SKM-1 (cell line): ENCODE data around the gene SDR39U1.

ENCODE experiments used
- DNase-seq: peaks from one replicate; lab custom pipeline; 2025; ENCODE audit not compliant: unreplicated experiment; lab: John Stamatoyannopoulos, UW

The SDR39U1 gene

DNA sequence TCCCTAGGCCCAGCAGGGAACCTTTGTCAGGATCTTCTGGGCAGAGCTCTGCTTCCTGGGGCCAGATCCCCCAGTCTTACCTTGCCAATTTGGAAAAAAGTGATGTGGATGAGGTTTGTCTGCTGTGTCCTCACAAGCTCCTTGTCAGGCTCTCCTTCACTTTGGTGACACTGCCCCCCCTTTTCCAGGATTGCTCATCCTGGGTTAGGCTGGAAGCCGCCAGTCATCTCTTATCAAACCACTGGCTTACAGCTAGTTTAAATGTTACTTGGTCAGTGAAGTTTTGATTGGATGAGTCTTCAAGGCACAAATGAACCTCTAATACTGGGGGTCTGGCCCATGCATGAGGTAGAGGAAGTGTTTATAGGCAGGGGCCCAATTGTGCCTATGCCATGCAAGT lies 28.5 kb downstream of the SDR39U1 start:
- DNase-seq = no peak

GRCh38 chr14:24411443-24412389 lies 30.9 kb downstream of the SDR39U1 start:
- no peak for DNase-seq

DNA sequence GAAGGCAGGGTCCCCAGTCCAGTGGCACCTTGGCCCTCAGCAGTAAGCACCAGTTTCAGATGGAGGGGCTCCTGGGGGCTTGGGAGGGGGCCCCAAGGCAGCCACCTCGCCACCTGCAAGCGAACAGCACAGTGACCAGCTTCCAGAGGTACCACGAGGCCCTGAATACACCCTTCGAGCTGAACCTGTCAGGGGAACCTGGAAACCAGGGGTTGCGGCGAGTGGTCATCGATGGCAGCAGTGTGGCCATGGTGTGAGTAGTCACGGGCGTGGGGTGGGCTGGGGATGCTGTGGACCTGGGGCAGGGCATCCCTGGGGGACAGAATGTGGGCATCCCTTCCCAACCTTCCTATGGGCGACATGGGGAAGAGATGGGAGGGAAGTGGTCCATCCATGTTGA lies 32.6 kb downstream of the SDR39U1 start:
- no peak for DNase-seq

GRCh38 chr14:24409192-24409591 lies 33.4 kb downstream of the SDR39U1 start:
- DNase-seq = no peak

GRCh38 chr14:24408764-24409163 lies 33.8 kb downstream of the SDR39U1 start:
- DNase-seq = no peak

- no peak for DNase-seq
Observed at GRCh38 chr14:24407608-24408325, 34.8 kb downstream of the SDR39U1 start.

GRCh38 chr14:24406416-24406815 lies 36.2 kb downstream of the SDR39U1 start:
- DNase-seq = no peak

DNA sequence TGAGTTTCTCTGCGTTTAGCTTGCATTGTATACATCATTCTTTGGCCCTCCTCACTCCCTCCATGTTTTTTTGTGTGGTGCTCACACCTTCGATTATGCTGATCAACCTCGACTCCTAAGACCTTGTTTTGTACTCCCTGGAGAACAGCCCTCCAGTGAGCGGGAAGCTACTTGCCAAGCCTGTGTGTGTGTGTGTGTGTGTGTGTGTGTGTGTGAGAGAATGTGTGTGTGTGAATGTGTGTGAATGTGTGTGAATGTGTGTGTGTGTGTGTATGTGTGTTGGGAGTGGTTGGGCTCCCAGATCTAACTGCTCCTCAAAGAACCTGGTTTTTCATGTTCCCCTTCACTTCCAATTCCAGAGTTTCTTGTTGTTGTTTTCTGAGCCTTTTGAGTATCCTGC lies 37.8 kb downstream of the SDR39U1 start:
- no peak for DNase-seq

GRCh38 chr14:24403294-24403998 lies 39.1 kb downstream of the SDR39U1 start:
- no peak for DNase-seq

DNA sequence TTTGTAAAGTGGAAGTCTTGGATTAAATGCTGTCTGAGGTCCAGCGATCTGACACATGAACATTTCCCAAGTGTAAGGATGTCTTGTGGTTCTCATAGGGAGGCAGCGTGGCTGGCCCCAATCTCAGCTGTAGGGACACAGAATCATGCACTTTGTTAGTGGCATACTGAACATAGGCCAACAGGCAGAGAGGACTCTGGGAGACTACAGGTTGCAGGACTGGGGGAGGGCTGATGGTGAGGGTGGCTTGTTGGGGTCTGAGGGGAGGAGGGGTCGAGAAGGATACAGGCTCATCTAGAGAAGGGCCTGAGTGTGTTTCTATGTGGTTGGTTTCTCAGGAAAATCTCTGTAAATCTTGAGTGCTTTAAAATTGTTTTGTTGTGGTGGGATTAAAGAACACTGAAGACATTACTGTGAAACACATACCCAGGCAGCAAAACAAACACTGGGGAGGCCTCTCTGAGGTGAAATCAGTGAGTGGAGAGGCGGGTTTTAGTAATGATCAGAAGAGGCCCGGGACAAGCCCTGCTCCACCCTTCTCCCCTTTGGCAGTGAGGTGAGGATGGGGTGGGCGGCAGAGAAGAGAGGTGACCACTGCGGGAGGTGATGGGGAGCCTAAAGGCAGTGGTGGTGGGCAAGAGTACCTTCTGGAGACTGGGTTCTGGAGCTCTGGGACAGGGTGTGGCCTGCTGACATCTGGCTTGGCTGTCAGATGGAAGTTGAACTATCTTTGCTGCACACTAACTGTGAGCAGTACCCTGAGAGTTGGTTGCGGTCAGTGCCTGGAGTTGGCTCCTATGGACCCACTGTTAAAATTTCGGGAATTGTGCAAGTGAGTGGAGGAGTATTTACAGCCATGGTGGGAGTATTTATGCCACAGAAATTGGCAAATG lies 40.5 kb downstream of the SDR39U1 start:
- DNase-seq = no peak

- DNase-seq = no peak
Observed at GRCh38 chr14:24399999-24400718, 42.4 kb downstream of the SDR39U1 start.

GRCh38 chr14:24399447-24399822 lies 43.1 kb downstream of the SDR39U1 start:
- no peak for DNase-seq

GRCh38 chr14:24398653-24399446 lies 43.7 kb downstream of the SDR39U1 start, which contains the start of gene NYNRIN:
Gene NYNRIN (plus strand): TSS chr14:24399003. CDS start chr14:24399247, 244 bp downstream.
- DNase-seq = no peak

DNA sequence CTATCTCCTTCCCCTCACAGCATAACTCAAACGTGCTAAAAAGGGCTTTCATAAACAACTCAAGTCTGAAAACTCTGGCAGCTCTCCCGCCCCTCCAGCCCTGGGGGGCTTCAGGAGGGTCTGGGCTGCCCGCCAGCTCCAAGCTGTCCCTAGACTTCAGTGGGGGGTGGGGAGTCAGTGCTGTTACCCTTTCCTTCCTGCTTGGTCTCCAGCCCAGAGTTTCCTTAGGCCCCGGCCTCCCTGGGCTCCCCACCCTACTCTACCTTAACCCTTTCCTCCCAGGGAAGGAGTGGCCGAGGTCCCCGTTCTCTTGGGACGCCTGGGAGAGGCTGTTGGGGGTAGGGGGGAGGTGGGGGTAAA lies 44.3 kb downstream of the SDR39U1 start:
- no peak for DNase-seq

DNA sequence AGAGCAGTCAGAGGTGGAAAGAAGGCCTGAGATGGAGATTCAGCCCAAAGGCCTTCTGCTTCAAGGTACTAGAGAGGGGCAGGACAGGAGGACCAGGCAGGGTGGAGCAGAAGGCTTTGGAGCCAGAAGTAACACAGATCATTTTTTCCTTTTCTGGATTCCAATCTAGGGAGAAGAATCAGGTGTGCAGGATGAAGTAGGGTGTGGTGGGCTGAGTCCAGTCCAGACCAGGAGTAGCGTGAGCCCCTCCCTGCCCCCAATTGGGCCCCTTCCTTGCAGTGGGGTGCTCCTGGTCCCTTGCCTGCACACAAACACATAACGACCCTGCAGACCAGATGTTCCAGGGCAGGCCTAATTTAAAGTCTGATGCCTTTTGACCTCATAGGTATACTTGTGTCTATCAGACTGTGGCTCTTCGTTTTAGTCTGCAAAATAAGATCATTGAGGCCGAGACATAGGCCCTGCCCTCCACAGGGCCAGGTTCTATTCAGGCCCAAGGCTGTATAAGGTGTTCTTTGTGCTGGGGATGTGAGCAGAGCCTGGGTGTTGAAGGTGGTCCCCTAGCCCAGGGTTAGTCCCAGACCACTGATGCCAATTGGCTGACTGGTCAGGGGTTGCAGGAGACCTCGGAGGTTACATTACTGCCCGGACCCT lies 44.8 kb downstream of the SDR39U1 start:
- DNase-seq = no peak

- DNase-seq = no peak
Observed at GRCh38 chr14:24395609-24396582, 46.7 kb downstream of the SDR39U1 start.

DNA sequence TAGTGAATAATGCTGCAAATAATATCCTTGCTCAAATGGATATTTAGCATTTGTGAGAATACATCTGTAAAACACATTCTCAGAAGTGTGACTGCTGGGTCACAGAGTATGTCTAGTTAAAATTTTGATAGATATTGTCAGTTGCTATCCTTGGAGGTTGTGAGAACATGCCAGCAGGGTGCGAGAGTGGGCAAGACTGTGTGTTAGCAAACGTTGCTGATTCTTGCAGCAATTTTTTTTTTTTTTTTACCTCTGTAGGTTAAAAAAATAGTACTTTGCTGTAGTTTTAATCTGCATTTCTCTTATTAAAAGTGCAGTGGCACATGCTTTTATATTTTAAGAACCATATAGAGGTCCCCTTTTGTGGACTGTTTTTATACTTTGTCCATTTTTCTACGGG lies 48.3 kb downstream of the SDR39U1 start:
- no peak for DNase-seq
